Ramos (cell line): ENCODE data around the gene STXBP4.

Experiments
- in situ Hi-C: fragments of 300-500 bp; cut with MboI; formaldehyde crosslinking; loops from one replicate; pipeline ENCODE4 v1.14.3; 2022; ENCODE audit warnings: low sequenced_read_pairs; ENCODE audit not compliant: unreplicated experiment

Gene STXBP4

GRCh38 chr17:55098765-55099164 is 130.2 kb downstream of the STXBP4 start:
- in situ Hi-C loops, result no loop called here

- in situ Hi-C loops, result no loop called here
Measured at GRCh38 chr17:55110521-55110920, 142.0 kb downstream of the STXBP4 start.

GRCh38 chr17:55114283-55114682 is 145.7 kb downstream of the STXBP4 start:
- in situ Hi-C loops, result no loop called here

GRCh38 chr17:55116440-55116914 is 147.9 kb downstream of the STXBP4 start:
- in situ Hi-C loops, result no loop called here

GRCh38 chr17:55117164-55117563 is 148.6 kb downstream of the STXBP4 start:
- in situ Hi-C loops, result no loop called here

- in situ Hi-C loops, result no loop called here
Measured at GRCh38 chr17:55120651-55121050, 152.1 kb downstream of the STXBP4 start.

GRCh38 chr17:55121268-55121667 is 152.7 kb downstream of the STXBP4 start:
- in situ Hi-C loops, result no loop called here

- in situ Hi-C loops, result no loop called here
Measured at GRCh38 chr17:55122114-55122513, 153.5 kb downstream of the STXBP4 start.

GRCh38 chr17:55124730-55125360 is 156.3 kb downstream of the STXBP4 start:
- in situ Hi-C loops, result no loop called here

GRCh38 chr17:55133583-55133982 is 165.0 kb downstream of the STXBP4 start:
- in situ Hi-C loops, result no loop called here

GRCh38 chr17:55134486-55135157 is 166.1 kb downstream of the STXBP4 start:
- in situ Hi-C loops, result no loop called here

- in situ Hi-C loops, result no loop called here
Measured at GRCh38 chr17:55140809-55141208, 172.2 kb downstream of the STXBP4 start.

- in situ Hi-C loops, result no loop called here
Measured at GRCh38 chr17:55144518-55144917, 176.0 kb downstream of the STXBP4 start.

- in situ Hi-C loops, result no loop called here
Measured at GRCh38 chr17:55149485-55149884, 180.9 kb downstream of the STXBP4 start.

GRCh38 chr17:55152236-55152635 is 183.7 kb downstream of the STXBP4 start:
- in situ Hi-C loops, result no loop called here

- in situ Hi-C loops, result no loop called here
Measured at GRCh38 chr17:55154101-55154500, 185.5 kb downstream of the STXBP4 start.

GRCh38 chr17:55155856-55156560 is 187.4 kb downstream of the STXBP4 start:
- in situ Hi-C loops, result no loop called here

- in situ Hi-C loops, result no loop called here
Measured at GRCh38 chr17:55157165-55157564, 188.6 kb downstream of the STXBP4 start.

- in situ Hi-C loops, result no loop called here
Measured at GRCh38 chr17:55158439-55158838, 189.9 kb downstream of the STXBP4 start.

GRCh38 chr17:55159251-55159650 is 190.7 kb downstream of the STXBP4 start:
- in situ Hi-C loops, result no loop called here

- in situ Hi-C loops, result no loop called here
Measured at GRCh38 chr17:55160501-55160900, 191.9 kb downstream of the STXBP4 start.
